GM12872 (cell line): ENCODE results near the gene TRIM44.

Experiments
- CTCF ChIP-seq: IDR thresholded peaks from 3 replicates; pipeline ENCODE4 v1.5.1; 2011; ENCODE audit warnings: low read depth, mild to moderate bottlenecking, low read length, moderate library complexity; ENCODE audit not compliant: insufficient read depth

TRIM44 gene

GRCh38 chr11:35740061-35740799, 77.7 kb downstream of the TRIM44 start:
- no peak for TF ChIP-seq CTCF

- TF ChIP-seq CTCF = no peak
Measured at GRCh38 chr11:35742707-35743454, 80.3 kb downstream of the TRIM44 start.

- TF ChIP-seq CTCF = no peak
Measured at GRCh38 chr11:35746356-35747153, 84.0 kb downstream of the TRIM44 start.

GRCh38 chr11:35747668-35748067, 85.1 kb downstream of the TRIM44 start:
- no peak for TF ChIP-seq CTCF

GRCh38 chr11:35748644-35749043, 86.1 kb downstream of the TRIM44 start:
- TF ChIP-seq CTCF = no peak

GRCh38 chr11:35750315-35750714, 87.7 kb downstream of the TRIM44 start:
- no peak for TF ChIP-seq CTCF
